Thoracic aorta (tissue), 2 donors: Measurements from ENCODE around the gene PTPRN2. TPM values are rescaled to one million over a fixed set of nuclear protein-coding genes. Genes with fewer than 3 reads are reported as not detected.

Experiments used
- ATAC-seq: fragments of 150-250 bp; one replicate; pipeline ENCODE4 v1.8.0; 2017; ENCODE audit warnings: low read depth; ENCODE audit not compliant: insufficient number of reproducible peaks, low FRiP score
- DNase-seq: peaks from one replicate; pipeline ENCODE4 v3.0.0-alpha.2; 2020; ENCODE audit warnings: low spot score
- H3K27ac ChIP-seq, 2 donors: fragments of 200-600 bp; sonication (generic); 1 replicate in 1 of 2; 2 replicates in 1 of 2; pipeline ENCODE4 v1.5.1; 2016; ENCODE audit warnings: mild to moderate bottlenecking in 2 of 2, moderate library complexity in 2 of 2
- H3K27me3 ChIP-seq: fragments of 200-600 bp; sonication (generic); replicated peaks from 2 replicates; pipeline ENCODE4 v1.6.0; 2016; ENCODE audit warnings: mild to moderate bottlenecking; ENCODE audit not compliant: insufficient read depth
- H3K36me3 ChIP-seq: fragments of 200-600 bp; sonication (generic); one replicate; pipeline ENCODE4 v1.5.1; 2016
- H3K4me1 ChIP-seq, 2 donors: fragments of 200-600 bp; sonication (generic); 1 replicate in 1 of 2; 2 replicates in 1 of 2; pipeline versions ENCODE4 v1.5.1 to v1.6.0; 2016; ENCODE audit warnings: low read depth in 2 of 2, mild to moderate bottlenecking in 1 of 2; ENCODE audit not compliant: control insufficient read depth in 1 of 2
- H3K4me3 ChIP-seq: fragments of 200-600 bp; sonication (generic); 2 replicates; pipeline ENCODE4 v1.5.1; 2016; ENCODE audit warnings: mild to moderate bottlenecking
- H3K9me3 ChIP-seq: fragments of 200-600 bp; sonication (generic); 2 replicates; pipeline ENCODE4 v1.5.1; 2016
- CTCF ChIP-seq: fragments of 200-600 bp; sonication (generic); IDR thresholded peaks from one replicate; pipeline ENCODE4 v1.5.1; 2019; ENCODE audit warnings: antibody characterized with exemption
- total RNA-seq, 2 donors: library from RNA; depleted of rRNA; stranded (reverse); fragments of >200 nt; gene quantifications; one replicate each; pipeline versions ENCODE4 v1.1.0 to v1.2.3, GENCODE V29; 2016

PTPRN2 gene
- total RNA-seq, 2 donors from 2014 or later = 2.2 to 3.1 TPM

DNA sequence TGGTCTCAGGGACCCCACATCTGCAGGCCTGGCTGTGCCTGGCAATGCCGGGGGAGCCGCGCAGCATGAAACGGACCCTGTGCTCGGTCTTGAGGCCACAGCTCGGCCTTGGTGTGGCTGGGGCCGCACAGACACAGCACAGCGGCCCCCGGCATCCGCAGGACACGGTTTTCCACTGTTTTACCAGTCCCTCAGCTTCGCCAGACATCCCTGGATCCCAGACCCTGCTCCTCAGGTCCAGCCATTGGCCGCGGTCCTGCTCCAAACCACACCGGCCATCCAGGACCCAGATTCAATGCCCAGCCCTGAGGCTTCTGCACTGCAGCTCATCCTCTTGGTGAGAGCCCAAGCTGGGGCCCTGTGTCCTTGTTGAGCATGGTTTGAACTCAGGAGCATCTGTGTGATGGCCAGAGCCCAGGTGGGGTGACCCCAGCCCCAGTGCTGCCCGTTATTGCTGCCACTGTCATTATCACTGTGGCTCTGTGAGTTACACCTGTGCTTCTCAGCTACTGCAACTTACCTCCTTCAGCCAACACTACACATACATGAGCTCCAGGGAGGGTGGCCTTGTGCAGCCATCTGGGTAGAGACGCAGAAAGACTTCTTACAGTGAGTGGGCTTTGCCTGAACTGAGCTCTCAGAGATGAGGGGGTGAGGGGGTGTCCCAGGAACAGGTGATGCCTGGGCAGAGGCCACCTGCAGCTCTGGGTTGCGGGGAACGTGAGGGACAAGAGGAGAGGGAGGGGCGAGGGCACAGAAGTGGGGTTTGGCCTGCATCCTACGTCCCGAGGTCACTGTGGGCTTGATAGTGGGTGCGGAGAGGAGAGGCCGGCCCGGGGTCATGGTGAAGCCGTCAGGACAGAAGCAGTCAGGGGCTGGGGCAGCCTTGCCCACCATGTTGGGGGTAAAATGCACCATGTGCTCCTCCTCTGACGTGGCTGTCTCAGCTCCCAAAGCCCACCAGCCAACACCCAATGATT, 567.6 kb downstream of the PTPRN2 start:
- no peak overlapping the region for H3K27ac ChIP-seq
- no peaks in the 10 kb centered on the region for H3K4me1 ChIP-seq
- no peaks in the 10 kb centered on the region for H3K27me3 ChIP-seq
- TF ChIP-seq CTCF = no peak
- DNase-seq = no peak
- no peak for ATAC-seq
- no peaks in the 10 kb centered on the region for H3K9me3 ChIP-seq
- H3K36me3 ChIP-seq = no peaks in the 10 kb centered on the region
- no peak overlapping the region for H3K4me3 ChIP-seq

GRCh38 chr7:158018971-158019645, 568.5 kb downstream of the PTPRN2 start:
- no peak for DNase-seq
- H3K36me3 ChIP-seq = no peaks in the 10 kb centered on the region
- no peak overlapping the region for H3K4me3 ChIP-seq
- H3K4me1 ChIP-seq = no peaks in the 10 kb centered on the region
- H3K9me3 ChIP-seq = no peaks in the 10 kb centered on the region
- ATAC-seq = no peak
- H3K27me3 ChIP-seq = no peaks in the 10 kb centered on the region
- TF ChIP-seq CTCF = no peak
- no peak overlapping the region for H3K27ac ChIP-seq

DNA sequence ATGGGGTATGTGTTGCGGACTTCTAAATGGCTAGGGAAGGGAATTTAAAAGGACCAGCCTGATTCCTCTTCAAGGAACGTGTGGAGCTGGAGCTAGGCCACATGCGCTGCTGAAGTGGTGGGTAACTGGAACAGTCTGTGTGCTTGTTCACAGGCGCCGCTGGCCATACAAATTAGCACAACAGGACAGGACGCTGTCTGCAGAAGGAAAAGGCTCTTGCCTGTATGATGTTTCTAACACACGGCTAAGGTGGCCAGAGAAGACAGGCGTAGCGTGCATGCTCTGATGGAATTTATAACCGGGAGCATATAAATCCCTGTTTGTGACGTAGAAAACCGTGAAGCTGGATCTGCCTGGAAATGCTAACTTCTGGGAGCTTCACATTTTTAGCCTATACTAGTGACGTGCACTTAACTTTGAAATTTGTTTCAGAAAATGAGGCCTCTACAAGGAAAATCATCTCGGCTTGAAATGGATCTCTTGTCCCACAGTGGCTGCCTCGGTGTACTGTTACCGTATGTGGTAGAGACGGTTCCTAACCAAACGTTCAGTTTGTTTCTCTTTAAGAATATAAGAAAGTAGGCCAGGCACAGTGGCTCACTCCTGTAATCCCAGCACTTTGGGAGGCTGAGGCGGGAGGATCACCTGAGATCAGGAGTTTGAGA, 569.4 kb downstream of the PTPRN2 start:
- Histone ChIP-seq H3K9me3 (no peaks in the 10 kb centered on the region), H3K4me1 (no peaks in the 10 kb centered on the region), H3K27me3 (no peaks in the 10 kb centered on the region), H3K36me3 (no peaks in the 10 kb centered on the region), H3K4me3 (no peak overlapping the region), H3K27ac (no peak overlapping the region)
- ATAC-seq (no peak), DNase-seq (no peak)
- no peak for TF ChIP-seq CTCF

- Histone ChIP-seq H3K27ac (no peak overlapping the region), H3K9me3 (no peaks in the 10 kb centered on the region), H3K27me3 (no peaks in the 10 kb centered on the region), H3K4me1 (no peaks in the 10 kb centered on the region), H3K4me3 (no peak overlapping the region), H3K36me3 (no peaks in the 10 kb centered on the region)
- TF ChIP-seq CTCF = no peak
- no peak for DNase-seq
- no peak for ATAC-seq
These were observed 570.2 kb downstream of the PTPRN2 start for GRCh38 chr7:158017111-158018097.
